H1 (cell line): ENCODE data around the gene ADAM12. TPM values are rescaled to one million over a fixed set of nuclear protein-coding genes. Genes with fewer than 3 reads are reported as not detected.

Experiments used
- EP300 ChIP-seq, 2 experiments: IDR thresholded peaks; 1 replicate in 1 of 2; 2 replicates in 1 of 2; pipeline ENCODE4 v1.6.1; 2011 to 2012; ENCODE audit warnings: low read depth in 2 of 2, low read length in 2 of 2, mild to moderate bottlenecking in 2 of 2, borderline replicate concordance in 1 of 2, inconsistent platforms in 1 of 2, moderate library complexity in 1 of 2
- GTF2F1 ChIP-seq: IDR thresholded peaks from 2 replicates; pipeline ENCODE4 v1.6.1; 2012; ENCODE audit warnings: low read depth, low read length, improper control_type of control experiment, borderline replicate concordance
- JUN ChIP-seq: IDR thresholded peaks from 2 replicates; pipeline ENCODE4 v1.6.1; 2011; ENCODE audit warnings: low read depth, mild to moderate bottlenecking, improper control_type of control experiment, low read length
- PHF8 ChIP-seq: fragments of 200-600 bp; sonication (generic); conservative IDR thresholded peaks from 2 replicates; pipeline ENCODE4 v1.7.1; 2012; ENCODE audit warnings: low read depth, mild to moderate bottlenecking, inconsistent platforms, low read length, moderate library complexity
- RFX5 ChIP-seq: IDR thresholded peaks from 2 replicates; pipeline ENCODE4 v1.6.1; 2011; ENCODE audit warnings: low read depth, low read length, improper control_type of control experiment, borderline replicate concordance
- polyA plus RNA-seq, 7 experiments: library from polyadenylated mRNA; depleted of rRNA in 3 of 7; stranded (reverse) in 5 of 7; unstranded in 2 of 7; fragments of >200 nt in 5 of 7; fragments of 200-250 nt in 2 of 7; gene quantifications; 1 replicate in 5 of 7; 2 replicates in 1 of 7; 4 replicates in 1 of 7; pipeline versions ENCODE4 v1.2.1 to v1.2.3, GENCODE V29; 2011 to 2013; ENCODE audit warnings: missing spikeins in 2 of 7, mixed read lengths in 2 of 7
- total RNA-seq: library from RNA; stranded (reverse); fragmentation: NEBNext Ultra II Directional; extraction: Animal tissue kit (Norgen Biotek cat#: 25700); gene quantifications from 2 replicates; pipeline ENCODE4 v1.2.1, GENCODE V29; 2021
- TF ChIP-seq, protein P1 (sequence below), 3 experiments: IDR thresholded peaks; 1 replicate in 2 of 3; 2 replicates in 1 of 3; pipeline versions ENCODE4 v1.5.1 to v1.6.1; 2011; ENCODE audit warnings: low read length in 3 of 3, mild to moderate bottlenecking in 3 of 3, inconsistent platforms in 2 of 3, low read depth in 1 of 3, moderate library complexity in 1 of 3; ENCODE audit not compliant: insufficient read depth in 1 of 3; ENCODE audit errors: control extremely low read depth in 1 of 3

Gene ADAM12
- total and polyA plus RNA-seq, 2 of the 8 experiments (the other 6 are each of a cell fraction or from before 2014, with no cell fraction given) = 0.07 to 0.17 TPM

DNA sequence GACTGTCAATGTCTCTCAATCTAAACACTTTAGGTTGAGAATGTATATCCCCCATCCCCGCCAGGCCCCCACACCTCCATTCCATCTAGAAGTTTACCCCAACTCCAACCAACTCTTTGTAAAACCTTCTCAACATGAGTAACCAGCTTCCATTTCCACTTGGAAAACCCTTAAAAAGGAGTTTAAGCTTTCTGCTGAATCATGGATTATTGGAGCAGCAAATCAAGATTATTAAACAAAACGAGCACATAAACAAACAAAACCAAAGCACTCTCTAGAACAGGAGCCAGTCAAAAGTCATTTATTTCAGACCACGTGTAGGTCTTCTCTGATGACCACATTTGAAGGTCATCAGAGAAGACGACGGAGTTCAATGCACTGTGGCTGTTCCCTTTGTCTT, 278.4 kb downstream of the ADAM12 start (continued):
- TF ChIP-seq, protein P1, sequence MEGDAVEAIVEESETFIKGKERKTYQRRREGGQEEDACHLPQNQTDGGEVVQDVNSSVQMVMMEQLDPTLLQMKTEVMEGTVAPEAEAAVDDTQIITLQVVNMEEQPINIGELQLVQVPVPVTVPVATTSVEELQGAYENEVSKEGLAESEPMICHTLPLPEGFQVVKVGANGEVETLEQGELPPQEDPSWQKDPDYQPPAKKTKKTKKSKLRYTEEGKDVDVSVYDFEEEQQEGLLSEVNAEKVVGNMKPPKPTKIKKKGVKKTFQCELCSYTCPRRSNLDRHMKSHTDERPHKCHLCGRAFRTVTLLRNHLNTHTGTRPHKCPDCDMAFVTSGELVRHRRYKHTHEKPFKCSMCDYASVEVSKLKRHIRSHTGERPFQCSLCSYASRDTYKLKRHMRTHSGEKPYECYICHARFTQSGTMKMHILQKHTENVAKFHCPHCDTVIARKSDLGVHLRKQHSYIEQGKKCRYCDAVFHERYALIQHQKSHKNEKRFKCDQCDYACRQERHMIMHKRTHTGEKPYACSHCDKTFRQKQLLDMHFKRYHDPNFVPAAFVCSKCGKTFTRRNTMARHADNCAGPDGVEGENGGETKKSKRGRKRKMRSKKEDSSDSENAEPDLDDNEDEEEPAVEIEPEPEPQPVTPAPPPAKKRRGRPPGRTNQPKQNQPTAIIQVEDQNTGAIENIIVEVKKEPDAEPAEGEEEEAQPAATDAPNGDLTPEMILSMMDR (IDR thresholded peaks at IDR 0.05; ENCODE audit: control extremely low read depth in 1 of 3, insufficient read depth in 1 of 3, low read depth in 1 of 3, low read length in 3 of 3) = no peak
- TF ChIP-seq EP300 (IDR thresholded peaks at IDR 0.05; ENCODE audit: borderline replicate concordance in 1 of 2, low read depth in 2 of 2, low read length in 2 of 2) (no peak), PHF8 (no peak), RFX5 (no peak), GTF2F1 (no peak), JUN (no peak)
